GM18511 (cell line): Measurements from ENCODE around the gene POP4.
A peak's percentile ranks its signal among the peaks of the same experiment; 100 is the strongest.
"Not testable (repeated sequence)": the region's sequence is repeated elsewhere in the genome, so short reads cannot be mapped to it uniquely, and the experiment has no call there.

Experiments
- ATAC-seq: cut with Tn5 transposase; IDR thresholded peaks from one replicate; pipeline ENCODE4 v1.9.1; 2021; ENCODE audit warnings: mild to moderate bottlenecking, moderate library complexity; ENCODE audit not compliant: unreplicated experiment

POP4 gene

DNA sequence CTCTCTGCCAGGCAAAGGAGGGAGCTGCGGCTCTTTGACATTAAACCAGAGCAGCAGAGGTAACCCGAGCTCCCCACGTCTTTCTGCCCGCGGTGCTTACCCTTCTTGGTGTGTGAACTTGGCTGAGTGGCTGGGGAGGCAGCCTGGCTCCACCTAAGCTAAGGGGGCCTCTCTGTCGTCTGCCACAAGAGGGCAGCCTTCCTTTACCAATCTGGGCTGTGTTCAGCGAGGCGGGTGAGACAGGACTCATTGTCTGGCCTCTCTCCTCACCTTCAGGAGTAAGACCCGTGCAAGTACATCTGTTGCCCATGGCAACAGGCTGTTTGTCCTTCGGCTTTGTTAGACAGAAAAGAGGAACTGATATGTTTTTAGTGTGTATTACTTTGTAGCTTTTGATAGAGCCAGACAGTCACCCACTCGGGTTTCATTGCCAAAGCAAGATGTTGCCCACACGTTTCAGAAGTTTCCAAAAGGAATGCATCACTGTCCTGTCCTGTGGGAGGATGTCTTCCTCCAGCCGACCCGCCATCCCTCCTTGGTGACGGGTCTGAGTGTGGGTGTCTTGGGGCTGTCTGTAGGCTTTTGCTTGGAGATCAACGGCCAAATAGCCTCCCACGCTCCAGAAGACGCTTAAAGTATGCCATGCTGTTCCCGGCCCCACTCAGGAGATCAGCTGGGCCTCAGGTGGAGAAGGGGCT is 4.6 kb downstream of the POP4 start:
- ATAC-seq: peak; percentile 82

DNA sequence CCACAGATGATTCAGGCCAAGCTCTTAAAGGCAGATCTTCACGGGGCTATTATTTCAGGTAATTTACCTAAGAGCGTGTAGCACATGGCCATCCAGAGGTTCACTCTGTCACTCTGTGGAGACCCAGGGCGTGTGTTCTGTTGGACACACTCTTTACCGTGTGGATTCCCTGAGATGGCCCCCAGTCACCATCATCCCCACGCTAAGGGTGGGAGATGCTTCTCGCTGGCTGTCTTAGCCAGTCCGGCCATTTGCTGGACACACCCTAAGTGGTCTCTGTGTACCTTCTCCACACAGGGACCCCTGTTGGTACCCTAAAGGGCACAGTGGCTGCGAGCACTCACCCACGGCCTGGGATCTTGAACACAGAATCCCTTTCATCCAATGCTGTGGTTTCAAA is 6.0 kb downstream of the POP4 start:
- ATAC-seq: no peak

DNA sequence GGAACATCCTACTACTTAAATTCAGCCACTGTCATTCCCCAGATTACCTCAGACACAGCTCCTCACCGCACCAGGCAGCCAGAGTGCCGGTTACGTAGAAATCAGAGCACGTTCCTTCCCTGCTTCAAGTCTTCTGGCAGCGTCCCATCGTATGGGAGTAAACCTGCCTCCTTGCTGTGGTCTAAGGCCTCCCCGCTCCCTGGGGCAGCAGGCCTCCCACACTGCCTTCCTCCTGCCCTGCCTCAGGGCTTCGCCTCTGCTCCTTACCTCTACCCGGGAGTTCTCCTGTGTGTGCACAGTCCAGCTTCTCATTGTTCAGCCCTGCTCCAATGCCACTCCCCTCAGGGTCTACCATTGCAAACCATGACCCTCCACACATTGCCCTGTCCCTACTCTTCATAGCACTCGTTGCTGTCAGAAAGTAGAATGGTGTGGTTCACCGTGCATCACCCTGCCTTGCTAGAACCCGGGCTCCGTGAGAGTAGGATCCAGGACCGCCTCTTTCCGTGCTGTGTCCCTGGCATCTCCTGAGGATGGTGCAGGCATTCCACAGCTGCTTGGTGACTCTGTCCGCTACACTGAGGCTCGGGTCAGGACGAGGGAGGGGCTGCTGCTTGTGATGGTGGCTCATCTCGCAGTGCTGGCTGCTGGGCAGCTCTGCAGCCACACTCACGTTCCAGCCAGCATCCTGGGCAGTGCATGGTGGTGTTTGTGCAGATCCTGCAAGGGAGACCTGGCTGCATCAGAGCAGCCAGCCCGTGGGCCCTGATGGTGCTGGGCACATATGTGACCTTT is 6.9 kb downstream of the POP4 start:
- ATAC-seq: no peak

DNA sequence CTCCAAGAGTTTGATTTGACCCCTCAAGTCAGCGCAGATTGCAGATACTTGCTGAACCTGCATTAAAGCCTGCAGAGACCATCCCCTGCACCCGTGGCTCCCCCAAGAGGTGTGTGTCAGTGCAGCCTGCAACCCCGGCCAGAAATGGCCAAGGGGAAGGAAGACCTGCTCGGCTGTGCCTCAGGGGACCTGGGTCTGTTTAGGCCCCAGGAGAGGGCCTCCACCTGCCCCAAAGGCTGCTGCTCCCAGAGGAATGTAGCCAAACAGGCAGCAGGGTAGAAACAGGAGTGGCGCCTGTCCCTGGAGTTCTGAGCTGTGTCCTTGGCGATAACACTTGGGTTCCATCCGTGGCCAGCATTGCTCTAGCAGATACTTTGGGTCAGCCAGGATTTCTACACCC is 8.0 kb downstream of the POP4 start:
- ATAC-seq: no peak

- ATAC-seq: no peak
Observed at GRCh38 chr19:29614780-29615179, 8.7 kb downstream of the POP4 start.

- ATAC-seq: no peak
Observed at GRCh38 chr19:29615891-29616425, 9.9 kb downstream of the POP4 start.

- no peak for ATAC-seq
Observed at GRCh38 chr19:29616541-29616940, 10.5 kb downstream of the POP4 start.

DNA sequence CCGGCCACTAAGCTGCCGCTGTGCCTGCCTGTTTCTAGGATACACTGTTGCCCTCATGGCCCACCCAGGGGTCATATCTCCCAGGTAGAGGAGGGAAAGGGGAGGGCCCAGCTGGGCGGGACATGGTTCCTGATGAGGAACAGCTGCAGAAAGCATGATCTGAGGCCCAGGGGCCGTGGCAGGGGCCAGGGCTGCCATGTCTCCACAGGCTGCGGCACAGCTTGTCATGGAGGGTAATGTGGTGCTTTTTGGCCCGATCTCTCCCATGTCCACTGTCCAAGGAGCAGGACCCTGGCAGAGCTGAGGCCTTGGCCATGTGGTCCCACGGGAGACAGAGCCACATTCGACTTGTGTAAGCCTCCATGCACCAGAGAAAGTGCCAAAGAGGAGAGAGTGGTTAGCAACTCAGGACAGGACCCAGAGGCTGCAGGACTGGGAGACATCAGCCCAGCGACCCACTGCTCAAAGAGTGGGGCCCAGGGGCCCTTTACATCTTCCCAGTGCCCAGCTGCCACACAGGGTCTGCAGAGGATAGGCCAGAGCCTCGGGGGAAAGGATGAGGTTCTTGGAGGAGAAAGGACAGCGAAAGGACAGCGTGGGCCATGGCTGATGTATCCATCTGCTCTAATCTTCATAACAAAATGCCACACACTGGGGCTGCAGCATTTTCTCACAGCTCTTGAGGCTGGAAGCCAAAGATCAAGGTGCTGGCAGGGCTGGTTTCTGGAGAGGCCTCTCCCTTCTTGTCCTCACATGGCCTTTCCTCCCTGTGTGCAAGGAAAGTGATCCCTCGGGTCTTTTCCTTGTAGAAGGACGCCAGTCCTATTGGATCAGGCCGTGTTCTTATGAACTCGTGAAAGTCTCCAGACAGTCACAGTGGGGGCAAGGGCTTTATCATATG is 11.5 kb downstream of the POP4 start:
- ATAC-seq: no peak

GRCh38 chr19:29618434-29618833 is 12.4 kb downstream of the POP4 start:
- ATAC-seq: no peak

GRCh38 chr19:29618871-29619270 is 12.8 kb downstream of the POP4 start:
- no peak for ATAC-seq

DNA sequence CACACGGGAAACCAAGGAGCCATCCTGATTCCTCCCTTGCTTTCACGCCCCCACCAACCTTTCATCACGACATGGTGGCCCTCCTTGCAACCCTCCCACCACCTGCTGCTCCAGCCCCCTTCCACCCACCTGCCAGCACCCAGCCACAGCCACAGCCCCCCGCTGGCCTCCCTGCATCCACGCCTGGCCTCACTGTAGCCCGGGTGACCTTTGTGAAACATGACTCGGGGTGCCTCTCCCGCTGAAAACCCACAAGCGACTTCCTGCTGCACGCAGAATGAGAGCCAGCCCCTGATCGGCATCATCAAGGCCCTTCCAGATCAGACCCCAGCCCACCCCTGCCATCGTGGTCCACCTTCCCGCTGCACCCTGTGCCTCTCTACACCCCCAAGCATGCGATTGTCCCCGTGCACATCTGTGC is 14.9 kb downstream of the POP4 start:
- peak; percentile 43 for ATAC-seq

GRCh38 chr19:29622166-29623070 is 16.3 kb downstream of the POP4 start:
- peak; percentile 72 for ATAC-seq

- no peak for ATAC-seq
Observed at GRCh38 chr19:29623726-29624488, 17.8 kb downstream of the POP4 start.

DNA sequence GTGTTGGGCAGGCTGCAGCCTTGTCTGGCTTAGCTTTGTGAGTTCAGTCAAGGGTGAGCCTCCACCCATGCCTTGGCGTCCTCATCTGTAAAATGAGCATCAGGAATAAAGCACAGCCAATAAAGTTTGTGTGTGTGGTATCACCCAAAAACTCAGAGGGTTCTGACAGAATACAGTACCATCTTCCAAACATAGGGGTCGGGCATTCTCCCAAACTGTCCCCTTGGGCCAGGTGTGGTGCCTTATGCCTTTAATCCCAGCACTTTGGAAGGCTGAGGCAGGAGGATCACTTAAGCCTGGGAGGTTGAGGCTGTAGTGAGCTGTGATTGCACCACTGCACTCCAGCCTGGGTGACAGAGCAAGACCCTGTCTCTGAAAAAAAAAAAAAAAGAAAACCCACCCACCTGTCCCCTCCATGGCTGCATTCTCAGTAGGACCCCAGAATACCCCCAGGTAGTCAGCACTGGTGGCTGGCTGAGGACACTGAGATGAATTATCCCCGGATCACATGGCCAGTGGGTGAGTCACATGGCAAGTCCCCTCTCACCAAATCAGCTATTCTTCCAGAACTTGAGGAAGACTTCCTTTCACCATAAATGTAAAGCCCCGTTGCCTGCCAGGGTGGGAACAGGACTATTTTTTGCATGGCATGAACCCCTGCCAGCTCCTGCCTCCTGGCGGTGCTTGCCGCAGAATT is 18.6 kb downstream of the POP4 start:
- ATAC-seq: no peak

GRCh38 chr19:29625186-29625651 is 19.1 kb downstream of the POP4 start:
- no peak for ATAC-seq

- no peak for ATAC-seq
Observed at GRCh38 chr19:29626386-29626785, 20.3 kb downstream of the POP4 start.

GRCh38 chr19:29626832-29627231 is 20.7 kb downstream of the POP4 start:
- ATAC-seq: not testable (repeated sequence)

DNA sequence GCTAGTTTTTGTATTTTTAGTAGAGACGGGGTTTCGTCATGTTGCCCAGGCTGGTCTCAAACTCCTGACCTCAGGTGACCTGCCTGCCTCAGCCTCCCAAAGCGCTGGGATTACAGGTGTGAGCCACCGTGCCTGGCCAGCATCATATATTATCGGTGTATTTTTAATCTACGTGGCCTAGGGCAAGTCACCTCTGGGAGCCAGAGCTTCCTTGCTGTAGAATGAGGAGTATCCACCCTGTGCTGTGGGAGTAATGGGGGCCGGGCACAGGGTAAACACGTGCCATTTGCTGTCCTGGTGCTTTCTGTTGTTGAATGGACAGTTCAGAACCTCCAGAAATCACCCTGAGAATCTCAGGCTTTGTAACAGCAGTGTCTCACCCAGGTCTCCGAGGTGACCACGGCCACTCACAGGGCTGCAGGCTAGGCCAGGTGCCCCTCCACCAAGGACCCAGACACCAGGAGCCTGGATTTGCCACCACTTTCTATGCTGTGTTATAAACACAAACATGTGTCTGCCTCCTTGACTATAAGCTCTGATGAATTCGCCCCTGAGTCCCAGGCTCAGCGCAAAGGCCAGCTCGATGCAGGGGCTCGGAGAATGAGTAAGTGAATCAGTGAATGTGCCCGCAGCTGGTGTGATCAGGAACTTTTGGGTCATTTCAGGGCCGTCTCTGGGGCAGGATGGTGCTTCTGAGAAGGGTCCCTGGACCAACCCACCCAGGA is 22.7 kb downstream of the POP4 start:
- ATAC-seq: no peak
